ENCODE data around the gene BAIAP2L1. TPM values are rescaled to one million over a fixed set of nuclear protein-coding genes. Genes with fewer than 3 reads are reported as not detected.

The BAIAP2L1 gene
- total RNA-seq, 2 experiments from 2014 or later, result 2.3 to 3.0 TPM

DNA sequence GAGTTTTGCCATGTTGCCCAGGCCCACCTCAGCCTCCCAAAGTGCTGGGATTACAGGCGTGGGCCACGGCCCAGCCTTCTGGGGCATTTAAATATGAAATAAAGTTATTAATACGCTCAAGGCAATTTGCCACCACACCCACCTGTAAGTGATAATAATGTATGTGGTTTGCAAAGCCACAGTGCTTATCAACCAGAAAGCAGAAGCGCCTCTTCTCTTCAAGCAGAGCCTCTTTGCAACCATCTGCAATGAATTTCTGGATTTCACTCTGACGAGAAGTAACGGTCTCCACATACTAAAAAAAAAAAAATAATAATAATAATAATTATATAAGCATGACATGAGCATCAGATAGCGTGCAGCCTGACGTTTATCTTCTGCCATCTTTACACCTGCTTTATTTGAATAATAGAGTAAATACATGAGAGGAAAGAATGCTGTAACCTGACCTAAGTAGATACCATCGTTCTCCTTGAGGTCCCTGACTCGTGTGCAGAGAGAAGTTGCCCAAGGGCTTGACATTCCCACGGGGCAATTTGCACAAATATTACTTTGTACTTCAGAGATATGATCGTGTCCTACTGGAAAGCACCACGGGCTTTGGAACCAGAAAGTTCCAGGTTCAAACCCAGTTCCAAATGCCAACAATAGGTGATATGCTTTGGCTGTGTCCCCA is 85.4 kb downstream of the BAIAP2L1 start:
- no peaks in the 10 kb centered on the region for H3K36me3 Mint-ChIP-seq (ENCODE audit: low read depth)
- ATAC-seq (no peak), DNase-seq (no peak)
- H3K27ac Mint-ChIP-seq, result no peak overlapping the region
- no peaks in the 10 kb centered on the region for H3K27me3 Mint-ChIP-seq
- H3K9me3 Mint-ChIP-seq (ENCODE audit: low read depth), result no peaks in the 10 kb centered on the region
- intact Hi-C loops (cut with DNase I, micrococcal nuclease), result no loop called here
- CTCF ChIA-PET, result no interaction called here
- POLR2A ChIA-PET, result no interaction called here
- no peaks in the 10 kb centered on the region for H3K4me1 Mint-ChIP-seq
- no peak overlapping the region for H3K4me3 Mint-ChIP-seq

GRCh38 chr7:98314469-98314868 is 86.4 kb downstream of the BAIAP2L1 start:
- ChIA-PET POLR2A (no interaction called here), CTCF (interaction anchor here (1.0 kb wide), 1 partner anchor 12 kb away, joined by 3 read pairs; no protein-coding TSS in a partner anchor)
- Mint-ChIP-seq H3K4me3 (no peak overlapping the region), H3K27ac (no peak overlapping the region), H3K27me3 (no peaks in the 10 kb centered on the region), H3K9me3 (ENCODE audit: low read depth) (no peaks in the 10 kb centered on the region), H3K36me3 (ENCODE audit: low read depth) (no peaks in the 10 kb centered on the region), H3K4me1 (no peaks in the 10 kb centered on the region)
- intact Hi-C loops (cut with DNase I, micrococcal nuclease), result no loop called here
- no peak for DNase-seq
- no peak for ATAC-seq

GRCh38 chr7:98312201-98312600 is 88.7 kb downstream of the BAIAP2L1 start:
- H3K36me3 Mint-ChIP-seq (ENCODE audit: low read depth), result no peaks in the 10 kb centered on the region
- ATAC-seq (no peak), DNase-seq (no peak)
- H3K27me3 Mint-ChIP-seq, result no peaks in the 10 kb centered on the region
- H3K9me3 Mint-ChIP-seq (ENCODE audit: low read depth), result no peaks in the 10 kb centered on the region
- no peaks in the 10 kb centered on the region for H3K4me1 Mint-ChIP-seq
- POLR2A ChIA-PET, result no interaction called here
- no peak overlapping the region for H3K27ac Mint-ChIP-seq
- CTCF ChIA-PET, result no interaction called here
- H3K4me3 Mint-ChIP-seq, result no peak overlapping the region
- intact Hi-C loops (cut with DNase I, micrococcal nuclease), result no loop called here

- Mint-ChIP-seq H3K9me3 (ENCODE audit: low read depth) (no peaks in the 10 kb centered on the region), H3K4me1 (no peaks in the 10 kb centered on the region), H3K27me3 (no peaks in the 10 kb centered on the region), H3K36me3 (ENCODE audit: low read depth) (no peaks in the 10 kb centered on the region), H3K4me3 (no peak overlapping the region), H3K27ac (no peak overlapping the region)
- ChIA-PET POLR2A (no interaction called here), CTCF (no interaction called here)
- no peak for ATAC-seq
- DNase-seq, result no peak
- intact Hi-C loops (cut with DNase I, micrococcal nuclease), result no loop called here
Observed at GRCh38 chr7:98309566-98309965, 91.3 kb downstream of the BAIAP2L1 start.

GRCh38 chr7:98307971-98308466 is 92.9 kb downstream of the BAIAP2L1 start:
- intact Hi-C loops (cut with DNase I, micrococcal nuclease), result no loop called here
- Mint-ChIP-seq H3K4me1 (no peaks in the 10 kb centered on the region), H3K4me3 (no peak overlapping the region), H3K36me3 (ENCODE audit: low read depth) (no peaks in the 10 kb centered on the region), H3K27me3 (no peaks in the 10 kb centered on the region), H3K27ac (no peak overlapping the region), H3K9me3 (ENCODE audit: low read depth) (no peaks in the 10 kb centered on the region)
- CTCF ChIA-PET, result interaction anchor here (1.0 kb wide), 1 partner anchor 14 kb away, joined by 3 read pairs; no protein-coding TSS in a partner anchor
- ATAC-seq, result no peak
- POLR2A ChIA-PET, result no interaction called here
- no peak for DNase-seq

DNA sequence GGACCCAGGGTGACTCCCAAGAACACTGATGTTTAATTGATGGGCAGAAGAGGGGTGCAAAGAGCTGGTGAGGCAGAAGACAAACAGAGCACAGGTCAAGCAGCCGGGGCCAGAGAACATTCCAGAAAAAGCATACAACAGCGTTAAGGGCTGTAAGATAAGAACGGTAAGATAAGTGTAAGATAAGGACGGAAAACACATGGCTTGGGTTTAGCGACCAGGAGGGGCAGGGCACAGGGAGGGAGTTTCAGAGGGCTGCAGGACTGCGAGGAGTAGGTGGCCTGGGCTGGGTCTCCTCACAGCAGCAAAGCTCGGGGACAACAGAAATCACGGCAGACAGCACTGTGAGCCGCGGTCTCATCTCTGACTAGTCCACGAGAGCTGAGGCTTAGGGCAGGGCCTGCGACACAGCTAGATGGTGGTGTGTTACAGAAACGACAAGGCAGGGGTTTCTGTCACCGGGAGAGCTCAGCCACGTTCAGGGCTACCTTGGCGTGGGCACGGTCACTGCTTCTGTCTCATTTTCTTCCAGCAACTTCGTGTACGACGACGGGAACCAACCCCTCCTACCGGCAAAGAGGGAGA is 94.8 kb downstream of the BAIAP2L1 start:
- ChIA-PET CTCF (interaction anchor here (1.2 kb wide), 1 partner anchor 8 kb away, joined by 4 read pairs; no protein-coding TSS in a partner anchor), POLR2A (no interaction called here)
- Mint-ChIP-seq H3K27me3 (no peaks in the 10 kb centered on the region), H3K4me1 (no peaks in the 10 kb centered on the region), H3K36me3 (ENCODE audit: low read depth) (no peaks in the 10 kb centered on the region), H3K4me3 (no peak overlapping the region), H3K9me3 (ENCODE audit: low read depth) (no peaks in the 10 kb centered on the region), H3K27ac (no peak overlapping the region)
- intact Hi-C loops (cut with DNase I, micrococcal nuclease), result no loop called here
- DNase-seq, result no peak
- no peak for ATAC-seq

- CTCF ChIA-PET, result interaction anchor here (0.7 kb wide), 1 partner anchor 27 kb away, joined by 3 read pairs; no protein-coding TSS in a partner anchor
- H3K4me3 Mint-ChIP-seq, result no peak overlapping the region
- no peak for DNase-seq
- H3K27me3 Mint-ChIP-seq, result no peaks in the 10 kb centered on the region
- intact Hi-C loops (cut with DNase I, micrococcal nuclease), result no loop called here
- H3K9me3 Mint-ChIP-seq (ENCODE audit: low read depth), result no peaks in the 10 kb centered on the region
- no peak overlapping the region for H3K27ac Mint-ChIP-seq
- POLR2A ChIA-PET, result no interaction called here
- no peaks in the 10 kb centered on the region for H3K4me1 Mint-ChIP-seq
- ATAC-seq, result no peak
- no peaks in the 10 kb centered on the region for H3K36me3 Mint-ChIP-seq (ENCODE audit: low read depth)
Observed at GRCh38 chr7:98303906-98304305, 97.0 kb downstream of the BAIAP2L1 start.

GRCh38 chr7:98303176-98303865 is 97.6 kb downstream of the BAIAP2L1 start:
- ATAC-seq, result no peak
- no peaks in the 10 kb centered on the region for H3K27me3 Mint-ChIP-seq

GRCh38 chr7:98301693-98302470 is 99.0 kb downstream of the BAIAP2L1 start:
- no peak overlapping the region for H3K4me3 Mint-ChIP-seq
- no peaks in the 10 kb centered on the region for H3K9me3 Mint-ChIP-seq (ENCODE audit: low read depth)
- CTCF ChIA-PET, result interaction anchor here (0.6 to 1.2 kb wide), 2 partner anchors 12 to 60 kb away, joined by 3 to 4 read pairs; no protein-coding TSS in a partner anchor
- H3K27me3 Mint-ChIP-seq, result no peaks in the 10 kb centered on the region
- DNase-seq (no peak), ATAC-seq (no peak)
- intact Hi-C loops (cut with DNase I, micrococcal nuclease), result no loop called here
- H3K36me3 Mint-ChIP-seq (ENCODE audit: low read depth), result no peaks in the 10 kb centered on the region
- H3K27ac Mint-ChIP-seq, result no peak overlapping the region
- no peaks in the 10 kb centered on the region for H3K4me1 Mint-ChIP-seq
- POLR2A ChIA-PET, result interaction anchor here (0.5 kb wide), 1 partner anchor 59 kb away, joined by 3 read pairs; no protein-coding TSS in a partner anchor

More at GRCh38 chr7:98303176-98303865, 97.6 kb downstream of the BAIAP2L1 start:
- ChIA-PET POLR2A (interaction anchor here (0.7 kb wide), 1 partner anchor 115 kb away, joined by 3 read pairs; no protein-coding TSS in a partner anchor), CTCF (interaction anchor here (1.2 kb wide), 1 partner anchor 11 kb away, joined by 3 read pairs; no protein-coding TSS in a partner anchor)
- H3K4me1 Mint-ChIP-seq, result no peaks in the 10 kb centered on the region
- intact Hi-C loops (cut with DNase I, micrococcal nuclease), result no loop called here
- no peaks in the 10 kb centered on the region for H3K36me3 Mint-ChIP-seq (ENCODE audit: low read depth)
- no peak for DNase-seq
- no peak overlapping the region for H3K4me3 Mint-ChIP-seq
- H3K27ac Mint-ChIP-seq, result no peak overlapping the region
- no peaks in the 10 kb centered on the region for H3K9me3 Mint-ChIP-seq (ENCODE audit: low read depth)

GRCh38 chr7:98300595-98301372 is 100.1 kb downstream of the BAIAP2L1 start:
- no peaks in the 10 kb centered on the region for H3K27me3 Mint-ChIP-seq

More at GRCh38 chr7:98300595-98301372, 100.1 kb downstream of the BAIAP2L1 start:
- ATAC-seq (no peak), DNase-seq (no peak)
- ChIA-PET CTCF (no interaction called here), POLR2A (interaction anchor here (0.5 kb wide), 1 partner anchor 60 kb away, joined by 3 read pairs; no protein-coding TSS in a partner anchor)
- H3K27ac Mint-ChIP-seq, result no peak overlapping the region
- H3K4me1 Mint-ChIP-seq, result no peaks in the 10 kb centered on the region
- no peaks in the 10 kb centered on the region for H3K36me3 Mint-ChIP-seq (ENCODE audit: low read depth)
- intact Hi-C loops (cut with DNase I, micrococcal nuclease), result no loop called here
- no peak overlapping the region for H3K4me3 Mint-ChIP-seq
- H3K9me3 Mint-ChIP-seq (ENCODE audit: low read depth), result no peaks in the 10 kb centered on the region
